Spleen (tissue), 7 donors: ENCODE results near the gene ACOT13.

Experiments used
- POLR2A ChIP-seq, 3 donors: fragments of 450-650 bp; IDR thresholded peaks; one replicate each; pipeline ENCODE4 v1.5.1; 2017; ENCODE audit warnings: antibody characterized with exemption in 3 of 3, mild to moderate bottlenecking in 1 of 3
- TF ChIP-seq, protein P1 (sequence below), 11 experiments: fragments of 200-600 bp in 7 of 11; fragments of 450-650 bp in 4 of 11; sonication (generic) in 4 of 11; IDR thresholded peaks in 8 of 11; conservative IDR thresholded peaks in 3 of 11; 1 replicate in 7 of 11; 2 replicates in 4 of 11; pipeline versions ENCODE4 v1.4.0 to v1.8.0; 2016 to 2021; ENCODE audit warnings: antibody characterized with exemption in 11 of 11, inconsistent platforms in 4 of 11, mild to moderate bottlenecking in 1 of 11
- donor health status: DM: no; HTN: no; CAD: no; lungs with moderate emphysema.
- donor health status: DM: no; HTN: no; CAD: no.
- donor health status: DM: no; HTN: no; CAD: no.

DNA sequence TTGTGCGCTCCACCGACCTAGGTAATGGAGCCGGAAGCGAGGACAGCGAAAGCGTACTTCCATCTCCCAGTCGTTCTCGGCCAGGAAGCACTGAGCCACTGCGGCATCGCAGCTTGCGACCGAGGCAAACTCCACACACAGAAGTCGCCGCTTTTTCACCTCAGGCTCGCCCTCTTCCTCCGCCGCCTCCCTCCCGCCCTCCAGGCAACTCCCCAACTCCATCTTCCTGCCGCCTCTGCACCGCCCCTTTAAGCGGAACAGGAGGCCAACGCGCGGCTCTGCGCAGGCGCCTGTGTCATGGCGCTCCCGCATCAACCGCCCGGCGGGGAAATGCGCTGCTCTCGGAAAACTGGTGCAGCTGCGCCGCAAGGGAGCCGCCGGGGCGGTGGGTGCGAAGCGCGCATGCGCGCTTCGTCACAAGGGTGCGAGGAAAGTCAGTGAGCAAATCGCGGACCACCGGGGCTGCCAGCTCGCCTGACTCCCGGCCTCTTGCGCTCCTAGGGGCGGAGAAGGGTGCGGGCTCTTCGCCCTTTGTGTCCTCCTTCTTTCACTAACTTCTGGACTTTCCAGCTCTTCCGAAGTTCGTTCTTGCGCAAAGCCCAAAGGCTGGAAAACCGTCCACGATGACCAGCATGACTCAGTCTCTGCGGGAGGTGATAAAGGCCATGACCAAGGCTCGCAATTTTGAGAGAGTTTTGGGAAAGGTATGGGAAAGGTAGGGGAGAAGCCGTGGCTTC, at the start of gene ACOT13, which contains the start of gene TDP2:
- TF ChIP-seq, protein P1, sequence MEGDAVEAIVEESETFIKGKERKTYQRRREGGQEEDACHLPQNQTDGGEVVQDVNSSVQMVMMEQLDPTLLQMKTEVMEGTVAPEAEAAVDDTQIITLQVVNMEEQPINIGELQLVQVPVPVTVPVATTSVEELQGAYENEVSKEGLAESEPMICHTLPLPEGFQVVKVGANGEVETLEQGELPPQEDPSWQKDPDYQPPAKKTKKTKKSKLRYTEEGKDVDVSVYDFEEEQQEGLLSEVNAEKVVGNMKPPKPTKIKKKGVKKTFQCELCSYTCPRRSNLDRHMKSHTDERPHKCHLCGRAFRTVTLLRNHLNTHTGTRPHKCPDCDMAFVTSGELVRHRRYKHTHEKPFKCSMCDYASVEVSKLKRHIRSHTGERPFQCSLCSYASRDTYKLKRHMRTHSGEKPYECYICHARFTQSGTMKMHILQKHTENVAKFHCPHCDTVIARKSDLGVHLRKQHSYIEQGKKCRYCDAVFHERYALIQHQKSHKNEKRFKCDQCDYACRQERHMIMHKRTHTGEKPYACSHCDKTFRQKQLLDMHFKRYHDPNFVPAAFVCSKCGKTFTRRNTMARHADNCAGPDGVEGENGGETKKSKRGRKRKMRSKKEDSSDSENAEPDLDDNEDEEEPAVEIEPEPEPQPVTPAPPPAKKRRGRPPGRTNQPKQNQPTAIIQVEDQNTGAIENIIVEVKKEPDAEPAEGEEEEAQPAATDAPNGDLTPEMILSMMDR (IDR thresholded peaks at IDR 0.05 in 8 of 11, conservative IDR thresholded peaks at IDR 0.05 in 3 of 11) = peak; percentile 38 to 77 (median 57)
- peak in 2 of 3 donors; percentile 54 to 87 for TF ChIP-seq POLR2A (IDR thresholded peaks at IDR 0.05)
